ENCODE results near the gene CAPN10.

DNA sequence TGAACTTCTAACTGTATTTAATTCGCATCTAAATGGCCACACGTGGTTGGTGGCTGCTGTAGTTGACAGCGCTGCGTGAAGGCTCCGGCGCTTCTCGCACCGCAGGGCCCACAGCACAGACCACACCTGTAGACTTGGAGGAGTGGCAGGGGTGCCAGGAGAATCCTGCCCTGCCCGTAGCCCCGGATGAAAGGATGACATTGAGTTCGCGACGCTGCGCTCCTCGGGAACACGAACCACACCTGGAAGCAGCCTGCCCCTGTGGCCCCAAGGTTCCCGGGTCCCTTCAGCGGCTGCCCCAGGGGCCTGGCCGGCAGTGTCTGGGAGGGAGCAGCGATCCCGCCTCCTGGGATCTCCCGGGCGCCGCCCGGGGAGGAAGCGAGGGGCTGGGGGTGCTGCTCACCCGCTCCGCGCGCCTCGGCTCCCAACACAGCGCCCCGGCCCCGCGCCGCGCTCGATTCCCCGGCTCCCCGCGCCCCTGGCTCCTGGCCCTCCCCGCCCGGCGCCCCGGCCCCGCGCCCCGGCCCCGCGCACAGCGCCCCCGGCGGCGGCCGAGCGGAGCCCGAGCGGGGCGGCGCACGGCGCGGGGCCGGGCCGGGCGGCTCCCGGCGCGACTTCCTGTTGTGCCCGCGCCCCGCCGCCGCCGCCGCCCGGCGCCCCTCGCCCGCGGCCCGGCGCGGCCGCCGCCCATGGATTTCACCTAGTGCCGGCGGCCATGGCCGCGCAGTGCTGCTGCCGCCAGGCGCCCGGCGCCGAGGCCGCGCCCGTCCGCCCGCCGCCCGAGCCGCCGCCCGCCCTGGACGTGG lies 18.5 kb upstream of the CAPN10 start, which contains the start of gene RNPEPL1:
- TF ChIP-seq SP1 (CRISPR knock-in tag; conservative IDR thresholded peaks at IDR 0.05) (no peak), ZNF317 (CRISPR knock-in tag; IDR thresholded peaks at IDR 0.05; ENCODE audit: borderline replicate concordance, low read depth) (no peak), KAT7 (CRISPR knock-in tag; IDR thresholded peaks at IDR 0.05; ENCODE audit: borderline replicate concordance) (no peak), CBFB (CRISPR knock-in tag; IDR thresholded peaks at IDR 0.05; ENCODE audit: low read depth) (no peak)
- TF ChIP-seq, protein P1, sequence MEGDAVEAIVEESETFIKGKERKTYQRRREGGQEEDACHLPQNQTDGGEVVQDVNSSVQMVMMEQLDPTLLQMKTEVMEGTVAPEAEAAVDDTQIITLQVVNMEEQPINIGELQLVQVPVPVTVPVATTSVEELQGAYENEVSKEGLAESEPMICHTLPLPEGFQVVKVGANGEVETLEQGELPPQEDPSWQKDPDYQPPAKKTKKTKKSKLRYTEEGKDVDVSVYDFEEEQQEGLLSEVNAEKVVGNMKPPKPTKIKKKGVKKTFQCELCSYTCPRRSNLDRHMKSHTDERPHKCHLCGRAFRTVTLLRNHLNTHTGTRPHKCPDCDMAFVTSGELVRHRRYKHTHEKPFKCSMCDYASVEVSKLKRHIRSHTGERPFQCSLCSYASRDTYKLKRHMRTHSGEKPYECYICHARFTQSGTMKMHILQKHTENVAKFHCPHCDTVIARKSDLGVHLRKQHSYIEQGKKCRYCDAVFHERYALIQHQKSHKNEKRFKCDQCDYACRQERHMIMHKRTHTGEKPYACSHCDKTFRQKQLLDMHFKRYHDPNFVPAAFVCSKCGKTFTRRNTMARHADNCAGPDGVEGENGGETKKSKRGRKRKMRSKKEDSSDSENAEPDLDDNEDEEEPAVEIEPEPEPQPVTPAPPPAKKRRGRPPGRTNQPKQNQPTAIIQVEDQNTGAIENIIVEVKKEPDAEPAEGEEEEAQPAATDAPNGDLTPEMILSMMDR (IDR thresholded peaks at IDR 0.05): no peak
- TF ChIP-seq, protein P2, sequence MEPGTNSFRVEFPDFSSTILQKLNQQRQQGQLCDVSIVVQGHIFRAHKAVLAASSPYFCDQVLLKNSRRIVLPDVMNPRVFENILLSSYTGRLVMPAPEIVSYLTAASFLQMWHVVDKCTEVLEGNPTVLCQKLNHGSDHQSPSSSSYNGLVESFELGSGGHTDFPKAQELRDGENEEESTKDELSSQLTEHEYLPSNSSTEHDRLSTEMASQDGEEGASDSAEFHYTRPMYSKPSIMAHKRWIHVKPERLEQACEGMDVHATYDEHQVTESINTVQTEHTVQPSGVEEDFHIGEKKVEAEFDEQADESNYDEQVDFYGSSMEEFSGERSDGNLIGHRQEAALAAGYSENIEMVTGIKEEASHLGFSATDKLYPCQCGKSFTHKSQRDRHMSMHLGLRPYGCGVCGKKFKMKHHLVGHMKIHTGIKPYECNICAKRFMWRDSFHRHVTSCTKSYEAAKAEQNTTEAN (CRISPR knock-in tag; IDR thresholded peaks at IDR 0.05): no peak
